IMR-90 (cell line): ENCODE results near the gene TCF12. TPM values are rescaled to one million over a fixed set of nuclear protein-coding genes. Genes with fewer than 3 reads are reported as not detected.

Experiments used
- ATAC-seq: fragments of 200-7000 bp; cut with Tn5 transposase; 2 replicates; pipeline ENCODE4 v1.9.1; 2020; ENCODE audit warnings: low read depth, mild to moderate bottlenecking, moderate library complexity
- BruUV-seq: library from RNA; stranded (reverse); fragments of 400-500 nt; replicated peaks from 2 replicates; lab custom pipeline; 2021; lab: Mats Ljungman, UMichigan
- CTCF ChIA-PET: fragments of 300-600 bp; formaldehyde crosslinking; extraction: SDS; loops from one replicate; lab custom pipeline; 2021; ENCODE audit warnings: antibody characterized with exemption; lab: Yijun Ruan, JAX
- POLR2A ChIA-PET: fragments of 300-600 bp; sonication (Branson Sonifier 250); formaldehyde crosslinking; loops from one replicate; lab custom pipeline; 2022; ENCODE audit warnings: antibody characterized with exemption; ENCODE audit not compliant: unreplicated experiment; lab: Charles Lee
- DNase-seq: peaks from one replicate; pipeline ENCODE4 v3.0.0; 2013
- H2AFZ ChIP-seq: replicated peaks from 2 replicates; pipeline ENCODE3; 2013; ENCODE audit warnings: low read length, mild to moderate bottlenecking; ENCODE audit not compliant: poor library complexity
- H2AK5ac ChIP-seq: 2 replicates; pipeline ENCODE4 v1.6.1; 2013; ENCODE audit warnings: low read depth, low read length, inconsistent platforms
- H2AK9ac ChIP-seq: replicated peaks from 2 replicates; pipeline ENCODE3; 2013; ENCODE audit warnings: mild to moderate bottlenecking, low read depth, low read length, moderate library complexity; ENCODE audit not compliant: poor library complexity
- H2BK120ac ChIP-seq: 2 replicates; pipeline ENCODE4 v1.6.1; 2013; ENCODE audit warnings: low read depth, low read length, inconsistent platforms
- H2BK15ac ChIP-seq: 3 replicates; pipeline ENCODE4 v1.6.1; 2013; ENCODE audit warnings: low read depth, low read length, inconsistent platforms
- H2BK20ac ChIP-seq: 2 replicates; pipeline ENCODE4 v1.6.1; 2013; ENCODE audit warnings: low read depth, mild to moderate bottlenecking, inconsistent platforms, low read length, moderate library complexity
- H2BK5ac ChIP-seq: 2 replicates; pipeline ENCODE4 v1.6.1; 2013; ENCODE audit warnings: mild to moderate bottlenecking, low read depth, low read length, inconsistent platforms; ENCODE audit not compliant: poor library complexity, severe bottlenecking
- H3K14ac ChIP-seq: replicated peaks from 2 replicates; pipeline ENCODE4 v1.6.1; 2013; ENCODE audit warnings: low read depth, low read length, inconsistent platforms
- H3K18ac ChIP-seq: 2 replicates; pipeline ENCODE4 v1.6.1; 2013; ENCODE audit warnings: low read depth, low read length, control low read depth
- H3K23ac ChIP-seq: 2 replicates; pipeline ENCODE4 v1.6.1; 2013; ENCODE audit warnings: low read depth, low read length, inconsistent platforms
- H3K27ac ChIP-seq: 2 replicates; pipeline ENCODE4 v1.5.1; 2013; ENCODE audit warnings: mild to moderate bottlenecking, control low read depth, low read length; ENCODE audit not compliant: insufficient read depth
- H3K27me3 ChIP-seq: 2 replicates; pipeline ENCODE4 v1.6.1; 2013; ENCODE audit warnings: low read length; ENCODE audit not compliant: control insufficient read depth, insufficient read depth
- H3K36me3 ChIP-seq: 2 replicates; pipeline ENCODE4 v1.6.1; 2013; ENCODE audit warnings: low read length, mixed read lengths; ENCODE audit not compliant: control insufficient read depth, insufficient read depth
- H3K4ac ChIP-seq: 2 replicates; pipeline ENCODE4 v1.6.1; 2013; ENCODE audit warnings: low read depth, low read length, inconsistent platforms
- H3K4me1 ChIP-seq: 2 replicates; pipeline ENCODE4 v1.6.1; 2013; ENCODE audit warnings: low read length, mixed read lengths; ENCODE audit not compliant: control insufficient read depth, insufficient read depth
- H3K4me2 ChIP-seq: 2 replicates; pipeline ENCODE4 v1.6.1; 2013; ENCODE audit warnings: low read depth, mild to moderate bottlenecking, control low read depth, low read length, moderate library complexity
- H3K4me3 ChIP-seq: 2 replicates; pipeline ENCODE4 v1.5.1; 2013; ENCODE audit warnings: low read depth, mild to moderate bottlenecking, control low read depth, low read length, moderate library complexity; ENCODE audit not compliant: insufficient read depth
- H3K56ac ChIP-seq: 2 replicates; pipeline ENCODE4 v1.6.1; 2013; ENCODE audit warnings: low read length, inconsistent platforms; ENCODE audit not compliant: insufficient read depth; ENCODE audit errors: extremely low read depth
- H3K79me1 ChIP-seq, 2 experiments: 2 replicates each; pipeline ENCODE4 v1.6.1; 2013; ENCODE audit warnings: low read length in 2 of 2, inconsistent platforms in 1 of 2, low read depth in 1 of 2
- H3K9ac ChIP-seq: 2 replicates; pipeline ENCODE4 v1.6.1; 2013; ENCODE audit warnings: low read depth, low read length, control low read depth
- H3K9me1 ChIP-seq: 2 replicates; pipeline ENCODE4 v1.6.1; 2013; ENCODE audit warnings: low read length, inconsistent platforms; ENCODE audit not compliant: insufficient read depth
- H3K9me3 ChIP-seq: 2 replicates; pipeline ENCODE4 v1.6.1; 2013; ENCODE audit warnings: low read length; ENCODE audit not compliant: control insufficient read depth, insufficient read depth
- H4K20me1 ChIP-seq: 2 replicates; pipeline ENCODE4 v1.6.1; 2013; ENCODE audit warnings: low read length, inconsistent platforms; ENCODE audit not compliant: insufficient read depth
- H4K5ac ChIP-seq: 2 replicates; pipeline ENCODE4 v1.6.1; 2013; ENCODE audit warnings: mild to moderate bottlenecking, low read depth, low read length, control low read depth
- H4K8ac ChIP-seq, 2 experiments: 2 replicates each; pipeline ENCODE4 v1.6.1; 2013; ENCODE audit warnings: low read depth in 2 of 2, low read length in 2 of 2, control low read depth in 1 of 2, inconsistent platforms in 1 of 2
- H4K91ac ChIP-seq: 2 replicates; pipeline ENCODE4 v1.6.1; 2013; ENCODE audit warnings: low read depth, low read length, inconsistent platforms; ENCODE audit not compliant: insufficient read depth
- BHLHE40 ChIP-seq: fragments of 150-350 bp; IDR thresholded peaks from 2 replicates; pipeline ENCODE4 v1.6.1; 2016; ENCODE audit warnings: mild to moderate bottlenecking, low read depth, low read length
- CHD1 ChIP-seq: IDR thresholded peaks from 2 replicates; pipeline ENCODE4 v1.6.1; 2012; ENCODE audit warnings: low read depth, low read length, improper control_type of control experiment
- ELK1 ChIP-seq: fragments of 150-350 bp; IDR thresholded peaks from 2 replicates; pipeline ENCODE4 v1.6.1; 2016; ENCODE audit warnings: low read depth, mild to moderate bottlenecking, low read length, moderate library complexity, borderline replicate concordance
- FOS ChIP-seq: fragments of 150-350 bp; IDR thresholded peaks from 2 replicates; pipeline ENCODE4 v1.6.1; 2016; ENCODE audit warnings: low read depth, low read length
- MAFK ChIP-seq: IDR thresholded peaks from 2 replicates; pipeline ENCODE4 v1.6.1; 2012; ENCODE audit warnings: low read depth, low read length, improper control_type of control experiment
- MAZ ChIP-seq: IDR thresholded peaks from 2 replicates; pipeline ENCODE4 v1.6.1; 2012; ENCODE audit warnings: low read depth, mild to moderate bottlenecking, low read length, improper control_type of control experiment, moderate library complexity, borderline replicate concordance
- MXI1 ChIP-seq: IDR thresholded peaks from 2 replicates; pipeline ENCODE4 v1.6.1; 2012; ENCODE audit warnings: low read depth, mild to moderate bottlenecking, low read length, moderate library complexity, borderline replicate concordance
- POLR2A ChIP-seq: IDR thresholded peaks from 2 replicates; pipeline ENCODE4 v1.6.1; 2012; ENCODE audit warnings: mild to moderate bottlenecking, low read depth, low read length
- RAD21 ChIP-seq: IDR thresholded peaks from 2 replicates; pipeline ENCODE4 v1.6.1; 2012; ENCODE audit warnings: low read length, improper control_type of control experiment
- RCOR1 ChIP-seq: IDR thresholded peaks from 2 replicates; pipeline ENCODE4 v1.6.1; 2012; ENCODE audit warnings: mild to moderate bottlenecking, low read length, improper control_type of control experiment; ENCODE audit not compliant: insufficient replicate concordance
- RFX5 ChIP-seq: IDR thresholded peaks from 2 replicates; pipeline ENCODE4 v1.8.0; 2012; ENCODE audit warnings: low read depth, mild to moderate bottlenecking, low read length, moderate library complexity
- WGBS, 2 experiments: methylation state at CpG; one replicate each; pipeline versions ENCODE4 v1.1.5 to v1.1.7; 2013; ENCODE audit warnings: missing lambda C conversion rate in 2 of 2; ENCODE audit not compliant: insufficient read length in 1 of 2; ENCODE audit errors: extremely low coverage in 2 of 2; 5-methylcytosine and 5-hydroxymethylcytosine counted together
- dilution Hi-C: fragments of 300-500 bp; cut with HindIII; formaldehyde crosslinking; loops from one replicate; pipeline ENCODE4 v1.14.3; 2018; ENCODE audit warnings: low sequenced_read_pairs; ENCODE audit not compliant: unreplicated experiment
- in situ Hi-C: fragments of 300-500 bp; cut with MboI; formaldehyde crosslinking; loops from 3 replicates; pipeline ENCODE4 v1.14.3; 2019; ENCODE audit warnings: low sequenced_read_pairs, inconsistent platforms, mixed read lengths
- intact Hi-C: fragments of 100-400 bp; cut with micrococcal nuclease; formaldehyde crosslinking; loops from 2 replicates; pipeline ENCODE4 v1.10.0; 2022
- polyA plus RNA-seq, 3 experiments: library from polyadenylated mRNA; depleted of rRNA; stranded (reverse); fragments of >200 nt; gene quantifications; 2 replicates each; pipeline ENCODE4 v1.2.3, GENCODE V29; 2012; ENCODE audit warnings: low replicate concordance in 1 of 3
- total RNA-seq: library from RNA; depleted of rRNA; stranded (reverse); fragments of >200 nt; gene quantifications from 2 replicates; pipeline ENCODE4 v1.2.3, GENCODE V29; 2012
- TF ChIP-seq, protein P1 (sequence below): conservative IDR thresholded peaks from 2 replicates; pipeline ENCODE4 v1.5.1; 2012; ENCODE audit warnings: mild to moderate bottlenecking, low read depth, low read length, improper control_type of control experiment

Gene TCF12
- total and polyA plus RNA-seq, 2 of the 4 experiments (the other 2 are of a cell fraction): 79.4 to 160 TPM

DNA sequence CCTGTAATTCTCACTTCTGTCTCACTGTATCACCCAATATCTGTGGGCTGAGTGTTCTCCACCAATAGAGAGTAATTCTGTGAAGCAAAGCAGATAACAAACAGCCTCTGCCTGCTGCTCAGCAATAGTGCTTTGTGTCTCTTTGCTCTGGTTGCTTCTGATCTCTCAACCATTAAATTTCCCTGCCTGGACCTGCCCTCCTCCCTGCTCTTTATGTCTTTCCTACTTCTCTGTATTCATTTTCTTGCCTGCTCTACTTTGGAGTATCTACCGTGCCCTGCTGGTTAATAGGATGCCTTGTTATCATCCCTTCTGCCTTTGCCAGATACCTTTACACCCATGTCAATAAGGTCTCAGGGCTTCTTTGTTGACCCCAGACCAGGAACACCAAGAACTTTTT, 355.0 kb downstream of the TCF12 start:
- intact Hi-C loops (no loop called here), dilution Hi-C loops (loop anchor here (25.0 kb wide), 1 partner anchor 786 kb away; no protein-coding TSS in a partner anchor), in situ Hi-C loops (no loop called here)
- Histone ChIP-seq H3K9me1 (peaks cover 6% of the 10 kb centered on the region; the same call in 1 of the 2 replicates), H3K4ac (no peak overlapping the region), H3K9me3 (no peaks in the 10 kb centered on the region), H3K27me3 (no peaks in the 10 kb centered on the region), H2AK9ac (no peak overlapping the region), H3K4me3 (no peak overlapping the region), H3K36me3 (peaks cover 35% of the 10 kb centered on the region), H4K91ac (no peak overlapping the region), H2AFZ (no peak overlapping the region), H3K9ac (no peak overlapping the region), H4K5ac (no peak overlapping the region), H3K27ac (no peak overlapping the region), H4K20me1 (0 out of 2 replicates have a peak, but pooled peaks cover 3% of the 10 kb centered on the region), H3K79me1 (peaks cover 10 to 23% of the 10 kb centered on the region in 2 experiments), H3K18ac (no peak overlapping the region), H3K23ac (no peak overlapping the region), H2BK5ac (no peak overlapping the region), H3K4me1 (no peaks in the 10 kb centered on the region), H3K4me2 (no peak overlapping the region), H2AK5ac (no peak overlapping the region), H2BK120ac (no peak overlapping the region), H2BK15ac (no peak overlapping the region), H4K8ac (no peak overlapping the region), H2BK20ac (no peak overlapping the region), H3K56ac (no peak overlapping the region), H3K14ac (no peak overlapping the region)
- POLR2A ChIA-PET: no interaction called here
- TF ChIP-seq MXI1 (no peak), MAFK (no peak), RCOR1 (no peak), BHLHE40 (no peak), RFX5 (no peak), RAD21 (no peak), FOS (no peak), MAZ (no peak), POLR2A (no peak), CHD1 (no peak), ELK1 (no peak)
- TF ChIP-seq, protein P1, sequence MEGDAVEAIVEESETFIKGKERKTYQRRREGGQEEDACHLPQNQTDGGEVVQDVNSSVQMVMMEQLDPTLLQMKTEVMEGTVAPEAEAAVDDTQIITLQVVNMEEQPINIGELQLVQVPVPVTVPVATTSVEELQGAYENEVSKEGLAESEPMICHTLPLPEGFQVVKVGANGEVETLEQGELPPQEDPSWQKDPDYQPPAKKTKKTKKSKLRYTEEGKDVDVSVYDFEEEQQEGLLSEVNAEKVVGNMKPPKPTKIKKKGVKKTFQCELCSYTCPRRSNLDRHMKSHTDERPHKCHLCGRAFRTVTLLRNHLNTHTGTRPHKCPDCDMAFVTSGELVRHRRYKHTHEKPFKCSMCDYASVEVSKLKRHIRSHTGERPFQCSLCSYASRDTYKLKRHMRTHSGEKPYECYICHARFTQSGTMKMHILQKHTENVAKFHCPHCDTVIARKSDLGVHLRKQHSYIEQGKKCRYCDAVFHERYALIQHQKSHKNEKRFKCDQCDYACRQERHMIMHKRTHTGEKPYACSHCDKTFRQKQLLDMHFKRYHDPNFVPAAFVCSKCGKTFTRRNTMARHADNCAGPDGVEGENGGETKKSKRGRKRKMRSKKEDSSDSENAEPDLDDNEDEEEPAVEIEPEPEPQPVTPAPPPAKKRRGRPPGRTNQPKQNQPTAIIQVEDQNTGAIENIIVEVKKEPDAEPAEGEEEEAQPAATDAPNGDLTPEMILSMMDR: no peak
- ATAC-seq (no peak), DNase-seq (no peak)
- no TSS peak for BruUV-seq
- WGBS, 2 experiments: 100% methylated on average over 1 of the region's 1 CpG; no CpG with 5 or more reads in 1 of the 2 experiments
- CTCF ChIA-PET: interaction anchor here (1.1 kb wide), 1 partner anchor 38 kb away, joined by 3 read pairs; no protein-coding TSS in a partner anchor
